Measurements from ENCODE around the gene RIPOR3. TPM values are rescaled to one million over a fixed set of nuclear protein-coding genes. Genes with fewer than 3 reads are reported as not detected.
A peak's percentile ranks its signal among the peaks of the same experiment; 100 is the strongest.

RIPOR3 gene
- total RNA-seq, 4 donors from 2014 or later: 6.1 to 25.7 (median 15.3) TPM

- 80% methylated on average over 13 of the region's 16 CpGs for WGBS
- TF ChIP-seq CTCF (IDR thresholded peaks at IDR 0.05): no peak
- TF ChIP-seq EP300 (IDR thresholded peaks at IDR 0.05): no peak
- no peak for TF ChIP-seq POLR2AphosphoS5 (IDR thresholded peaks at IDR 0.05)
- no peak for TF ChIP-seq POLR2A (IDR thresholded peaks at IDR 0.05; ENCODE audit: low read depth)
- intact Hi-C loops (cut with DNase I): no loop called here
- Histone ChIP-seq H3K27me3 (no peaks in the 10 kb centered on the region), H3K4me3 (no peak overlapping the region), H3K4me1 (peaks cover 10 to 16% (median 14%) of the 10 kb centered on the region in 4 donors), H3K27ac (replicated peaks in 1 of 4) (no peak overlapping the region), H3K9me3 (no peaks in the 10 kb centered on the region), H3K36me3 (no peaks in the 10 kb centered on the region)
- DNase-seq (ENCODE audit: extremely low spot score): no peak
These were observed 62.3 kb downstream of the RIPOR3 start for GRCh38 chr20:50628853-50629669.

GRCh38 chr20:50628332-50628731, 63.0 kb downstream of the RIPOR3 start:
- WGBS: 69% methylated on average over 11 of the region's 11 CpGs

GRCh38 chr20:50627747-50628146, 63.6 kb downstream of the RIPOR3 start:
- H3K27ac ChIP-seq (replicated peaks in 1 of 4): no peak overlapping the region
- DNase-seq (ENCODE audit: extremely low spot score): no peak
- H3K9me3 ChIP-seq: no peaks in the 10 kb centered on the region
- H3K27me3 ChIP-seq: no peaks in the 10 kb centered on the region
- 89% methylated on average over 8 of the region's 9 CpGs for WGBS
- TF ChIP-seq EP300 (IDR thresholded peaks at IDR 0.05): no peak
- H3K36me3 ChIP-seq: no peaks in the 10 kb centered on the region
- intact Hi-C loops (cut with DNase I): loop anchor here (2.0 kb wide), 1 partner anchor 117 kb away; no protein-coding TSS in a partner anchor
- peaks cover 10 to 16% (median 14%) of the 10 kb centered on the region in 4 donors for H3K4me1 ChIP-seq
- H3K4me3 ChIP-seq: no peak overlapping the region

More at GRCh38 chr20:50628332-50628731, 63.0 kb downstream of the RIPOR3 start:
- DNase-seq (ENCODE audit: extremely low spot score): no peak
- Histone ChIP-seq H3K27me3 (no peaks in the 10 kb centered on the region), H3K27ac (replicated peaks in 1 of 4) (no peak overlapping the region), H3K4me3 (no peak overlapping the region), H3K4me1 (peaks cover 10 to 16% (median 14%) of the 10 kb centered on the region in 4 donors), H3K9me3 (no peaks in the 10 kb centered on the region), H3K36me3 (no peaks in the 10 kb centered on the region)
- TF ChIP-seq POLR2AphosphoS5 (IDR thresholded peaks at IDR 0.05) (no peak), POLR2A (IDR thresholded peaks at IDR 0.05; ENCODE audit: low read depth) (no peak), CTCF (IDR thresholded peaks at IDR 0.05) (no peak), EP300 (IDR thresholded peaks at IDR 0.05) (no peak)
- intact Hi-C loops (cut with DNase I): no loop called here

GRCh38 chr20:50625986-50626677, 65.2 kb downstream of the RIPOR3 start:
- H3K36me3 ChIP-seq: peaks cover 0 to 3% (median 0%) of the 10 kb centered on the region in 4 donors
- H3K27me3 ChIP-seq: no peaks in the 10 kb centered on the region
- H3K4me3 ChIP-seq: no peak overlapping the region
- DNase-seq (ENCODE audit: extremely low spot score): no peak
- intact Hi-C loops (cut with DNase I): loop anchor here (2.0 kb wide), 1 partner anchor 119 kb away; no protein-coding TSS in a partner anchor
- peak overlapping the region; percentile 35 to 57 (median 37) for H3K27ac ChIP-seq (replicated peaks in 1 of 4)
- H3K4me1 ChIP-seq: peaks cover 10 to 16% (median 14%) of the 10 kb centered on the region in 4 donors
- 17% methylated on average over 10 of the region's 15 CpGs for WGBS
- peaks cover 0 to 6% (median 6%) of the 10 kb centered on the region in 4 donors for H3K9me3 ChIP-seq
- TF ChIP-seq POLR2A (IDR thresholded peaks at IDR 0.05; ENCODE audit: low read depth) (no peak), CTCF (IDR thresholded peaks at IDR 0.05) (peak; percentile 69 to 80 (median 70)), POLR2AphosphoS5 (IDR thresholded peaks at IDR 0.05) (peak in 1 of 2 donors; percentile 45), EP300 (IDR thresholded peaks at IDR 0.05) (no peak)
